Liver (tissue), 9 donors: ENCODE data around the gene RPS6KC1. TPM values are rescaled to one million over a fixed set of nuclear protein-coding genes. Genes with fewer than 3 reads are reported as not detected.

Experiments
- DNase-seq: peaks from one replicate; pipeline ENCODE4 v3.0.0-alpha.2; 2017; ENCODE audit warnings: low spot score
- H3K27ac ChIP-seq, 2 donors: one replicate each; pipeline ENCODE4 v1.7.0; 2013; ENCODE audit warnings: inconsistent platforms in 2 of 2, low read length in 2 of 2, control low read depth in 1 of 2, low read depth in 1 of 2, mild to moderate bottlenecking in 1 of 2
- H3K27me3 ChIP-seq, 4 donors: one replicate each; pipeline versions ENCODE4 v1.6.1 to v1.7.0; 2013; ENCODE audit warnings: low read length in 3 of 4, inconsistent platforms in 1 of 4, mild to moderate bottlenecking in 1 of 4, moderate library complexity in 1 of 4; ENCODE audit not compliant: control insufficient read depth in 4 of 4, insufficient read depth in 4 of 4
- H3K36me3 ChIP-seq, 4 donors: one replicate each; pipeline versions ENCODE4 v1.6.1 to v1.7.0; 2013; ENCODE audit warnings: low read length in 3 of 4, mild to moderate bottlenecking in 3 of 4, low read depth in 1 of 4, moderate library complexity in 1 of 4; ENCODE audit not compliant: control insufficient read depth in 4 of 4, insufficient read depth in 3 of 4
- H3K4me1 ChIP-seq, 4 donors: one replicate each; pipeline versions ENCODE4 v1.6.1 to v1.7.0; 2013; ENCODE audit warnings: low read length in 3 of 4, mild to moderate bottlenecking in 3 of 4, moderate library complexity in 1 of 4; ENCODE audit not compliant: control insufficient read depth in 4 of 4, insufficient read depth in 4 of 4
- H3K4me3 ChIP-seq, 3 donors: one replicate each; pipeline versions ENCODE4 v1.6.1 to v1.7.0; 2013; ENCODE audit warnings: low read length in 3 of 3, control low read depth in 1 of 3, low read depth in 1 of 3, mild to moderate bottlenecking in 1 of 3
- H3K9ac ChIP-seq, 2 donors: one replicate each; pipeline ENCODE4 v1.7.0; 2013; ENCODE audit warnings: low read length in 2 of 2, mild to moderate bottlenecking in 2 of 2, moderate library complexity in 2 of 2, control low read depth in 1 of 2, low read depth in 1 of 2
- H3K9me3 ChIP-seq, 4 donors: one replicate each; pipeline versions ENCODE4 v1.6.1 to v1.7.0; 2013; ENCODE audit warnings: low read length in 3 of 4; ENCODE audit not compliant: control insufficient read depth in 4 of 4
- ATF3 ChIP-seq: IDR thresholded peaks from 2 replicates; pipeline ENCODE4 v1.6.1; 2016; ENCODE audit warnings: antibody characterized with exemption
- CTCF ChIP-seq: fragments of 150-350 bp; IDR thresholded peaks from 2 replicates; pipeline ENCODE4 v1.5.1; 2017; ENCODE audit warnings: improper control_type of control experiment, low read depth, low read length; ENCODE audit not compliant: missing input control
- EGR1 ChIP-seq, 2 donors: IDR thresholded peaks; 2 replicates each; pipeline ENCODE4 v1.6.1; 2016 to 2018; ENCODE audit warnings: antibody characterized with exemption in 2 of 2, low read depth in 2 of 2
- FOXA1 ChIP-seq: IDR thresholded peaks from 2 replicates; pipeline ENCODE4 v1.6.1; 2016; ENCODE audit warnings: antibody characterized with exemption
- FOXA2 ChIP-seq: IDR thresholded peaks from 2 replicates; pipeline ENCODE4 v1.6.1; 2016; ENCODE audit warnings: antibody characterized with exemption
- GABPA ChIP-seq, 2 donors: IDR thresholded peaks in 1 of 2; conservative IDR thresholded peaks in 1 of 2; 2 replicates each; pipeline ENCODE4 v1.6.1; 2016; ENCODE audit warnings: antibody characterized with exemption in 2 of 2, mild to moderate bottlenecking in 1 of 2, moderate library complexity in 1 of 2
- HNF4A ChIP-seq, 2 donors: conservative IDR thresholded peaks; 2 replicates each; pipeline ENCODE4 v1.6.1; 2016; ENCODE audit warnings: antibody characterized with exemption in 2 of 2, mild to moderate bottlenecking in 2 of 2
- HNF4G ChIP-seq: IDR thresholded peaks from 2 replicates; pipeline ENCODE4 v1.6.1; 2016; ENCODE audit warnings: antibody characterized with exemption
- JUND ChIP-seq, 2 donors: IDR thresholded peaks; 2 replicates each; pipeline ENCODE4 v1.6.1; 2016; ENCODE audit warnings: antibody characterized with exemption in 2 of 2
- MAX ChIP-seq: IDR thresholded peaks from 2 replicates; pipeline ENCODE4 v1.6.1; 2016; ENCODE audit warnings: antibody characterized with exemption
- NR2F2 ChIP-seq: IDR thresholded peaks from 2 replicates; pipeline ENCODE4 v1.6.1; 2016; ENCODE audit warnings: antibody characterized with exemption
- RAD21 ChIP-seq, 2 donors: IDR thresholded peaks; 2 replicates each; pipeline ENCODE4 v1.6.1; 2016; ENCODE audit warnings: antibody characterized with exemption in 2 of 2, mild to moderate bottlenecking in 2 of 2
- REST ChIP-seq: IDR thresholded peaks from 2 replicates; pipeline ENCODE4 v1.6.1; 2016; ENCODE audit warnings: antibody characterized with exemption, mild to moderate bottlenecking
- RXRA ChIP-seq, 2 donors: IDR thresholded peaks; 2 replicates each; pipeline ENCODE4 v1.6.1; 2017 to 2018; ENCODE audit warnings: antibody characterized with exemption in 2 of 2, mild to moderate bottlenecking in 1 of 2
- SP1 ChIP-seq: IDR thresholded peaks from 2 replicates; pipeline ENCODE4 v1.6.1; 2018; ENCODE audit warnings: antibody characterized with exemption, mild to moderate bottlenecking
- TAF1 ChIP-seq: conservative IDR thresholded peaks from 2 replicates; pipeline ENCODE4 v1.6.1; 2016; ENCODE audit warnings: antibody characterized with exemption, mild to moderate bottlenecking
- YY1 ChIP-seq: IDR thresholded peaks from 2 replicates; pipeline ENCODE4 v1.6.1; 2016; ENCODE audit warnings: antibody characterized with exemption, mild to moderate bottlenecking
- ZBTB33 ChIP-seq: IDR thresholded peaks from 2 replicates; pipeline ENCODE4 v1.6.1; 2016; ENCODE audit warnings: antibody characterized with exemption
- polyA plus RNA-seq, 2 donors: library from polyadenylated mRNA; stranded (reverse) in 1 of 2; unstranded in 1 of 2; fragments of 200-250 nt in 1 of 2; fragments of >200 nt in 1 of 2; fragmentation: Nextera tagmentation in 1 of 2; extraction: Ambion mirVana in 1 of 2; gene quantifications; one replicate each; pipeline versions ENCODE4 v1.2.1 to v1.2.3, GENCODE V29; 2013 to 2015
- total RNA-seq, 2 donors: library from RNA; depleted of rRNA; stranded (reverse); fragments of >200 nt; gene quantifications; one replicate each; pipeline ENCODE4 v1.2.3, GENCODE V29; 2014
- donor health status: healthy.
- donor health status: healthy.
- donor health status: healthy.
- donor health status: healthy.
- donor health status: healthy.

Gene RPS6KC1
- total and polyA plus RNA-seq, 4 donors = 3.5 to 15.6 (median 9.8) TPM

GRCh38 chr1:213054733-213055591 is 3.9 kb downstream of the RPS6KC1 start:
- no peak overlapping the region for H3K27ac ChIP-seq
- H3K27me3 ChIP-seq = no peaks in the 10 kb centered on the region
- no peak overlapping the region for H3K4me3 ChIP-seq
- no peak for TF ChIP-seq ZBTB33
- TF ChIP-seq YY1 = no peak
- no peak for TF ChIP-seq JUND (IDR thresholded peaks at IDR 0.05)
- no peak for TF ChIP-seq HNF4A (conservative IDR thresholded peaks at IDR 0.05)
- no peak for TF ChIP-seq FOXA2
- no peak for TF ChIP-seq FOXA1
- TF ChIP-seq ATF3 = no peak
- TF ChIP-seq REST = no peak
- no peak for TF ChIP-seq NR2F2
- no peak for TF ChIP-seq MAX
- TF ChIP-seq HNF4G = no peak
- no peak for TF ChIP-seq CTCF
- no peak for TF ChIP-seq GABPA (IDR thresholded peaks at IDR 0.05 in 1 of 2, conservative IDR thresholded peaks at IDR 0.05 in 1 of 2)
- TF ChIP-seq EGR1 (IDR thresholded peaks at IDR 0.05; ENCODE audit: low read depth in 2 of 2) = no peak
- no peak for TF ChIP-seq RAD21 (IDR thresholded peaks at IDR 0.05)
- TF ChIP-seq SP1 = no peak
- no peak for TF ChIP-seq RXRA (IDR thresholded peaks at IDR 0.05)
- no peak for TF ChIP-seq TAF1
- peaks cover 2 to 23% (median 14%) of the 10 kb centered on the region in 4 donors for H3K4me1 ChIP-seq
- H3K9ac ChIP-seq = no peak overlapping the region
- DNase-seq = no peak
- H3K9me3 ChIP-seq = no peaks in the 10 kb centered on the region
- no peaks in the 10 kb centered on the region for H3K36me3 ChIP-seq
